NCI-H2107 treated with DMSO at 0.1 percent for 48 hours (cell line): ENCODE measurements around the gene ROBO2.

Experiments used
- DNase-seq: peaks from one replicate; lab custom pipeline; 2025; ENCODE audit not compliant: unreplicated experiment; lab: John Stamatoyannopoulos, UW

Gene ROBO2

GRCh38 chr3:77051591-77051990 is 11.7 kb downstream of the ROBO2 start:
- no peak for DNase-seq

- no peak for DNase-seq
Measured at GRCh38 chr3:77052051-77052501, 12.2 kb downstream of the ROBO2 start.

GRCh38 chr3:77052733-77053670 is 13.1 kb downstream of the ROBO2 start:
- DNase-seq, result no peak

- DNase-seq, result no peak
Measured at GRCh38 chr3:77053795-77054194, 13.9 kb downstream of the ROBO2 start.

GRCh38 chr3:77055841-77056341 is 16.0 kb downstream of the ROBO2 start:
- DNase-seq, result no peak

- DNase-seq, result no peak
Measured at GRCh38 chr3:77059354-77059753, 19.5 kb downstream of the ROBO2 start.

GRCh38 chr3:77063423-77063822 is 23.5 kb downstream of the ROBO2 start:
- DNase-seq, result no peak

- no peak for DNase-seq
Measured at GRCh38 chr3:77065750-77066149, 25.9 kb downstream of the ROBO2 start.

GRCh38 chr3:77066829-77067228 is 26.9 kb downstream of the ROBO2 start:
- DNase-seq, result no peak

GRCh38 chr3:77068808-77069207 is 28.9 kb downstream of the ROBO2 start:
- no peak for DNase-seq

GRCh38 chr3:77071364-77071763 is 31.5 kb downstream of the ROBO2 start:
- no peak for DNase-seq

GRCh38 chr3:77071809-77072208 is 31.9 kb downstream of the ROBO2 start:
- no peak for DNase-seq

- no peak for DNase-seq
Measured at GRCh38 chr3:77072232-77072631, 32.3 kb downstream of the ROBO2 start.

- no peak for DNase-seq
Measured at GRCh38 chr3:77078279-77078678, 38.4 kb downstream of the ROBO2 start.

- no peak for DNase-seq
Measured at GRCh38 chr3:77079988-77080610, 40.2 kb downstream of the ROBO2 start.

GRCh38 chr3:77081240-77081661 is 41.4 kb downstream of the ROBO2 start:
- DNase-seq, result peak; percentile 62

GRCh38 chr3:77084511-77084910 is 44.6 kb downstream of the ROBO2 start:
- DNase-seq, result no peak

GRCh38 chr3:77086408-77086807 is 46.5 kb downstream of the ROBO2 start:
- DNase-seq, result no peak

- no peak for DNase-seq
Measured at GRCh38 chr3:77091809-77092208, 51.9 kb downstream of the ROBO2 start.

- no peak for DNase-seq
Measured at GRCh38 chr3:77093101-77093500, 53.2 kb downstream of the ROBO2 start.

GRCh38 chr3:77096145-77096544 is 56.2 kb downstream of the ROBO2 start:
- no peak for DNase-seq
